WTC11 (cell line): Measurements from ENCODE around the gene RRAGB. TPM values are rescaled to one million over a fixed set of nuclear protein-coding genes. Genes with fewer than 3 reads are reported as not detected.

Source experiments
- ATAC-seq: fragments of 200-7000 bp; cut with Tn5 transposase; 2 replicates; pipeline ENCODE4 v1.10.0; 2021; ENCODE audit warnings: mild to moderate bottlenecking, moderate library complexity
- CTCF ChIA-PET: fragments of 300-600 bp; sonication (Branson Sonifier 250); formaldehyde crosslinking; loops from one replicate; lab custom pipeline; 2021; ENCODE audit warnings: antibody characterized with exemption; lab: Charles Lee
- POLR2A ChIA-PET: fragments of 350-600 bp; sonication (Branson Sonifier 250); formaldehyde crosslinking; loops from one replicate; lab custom pipeline; 2021; ENCODE audit warnings: antibody characterized with exemption; lab: Charles Lee
- DNase-seq: peaks from one replicate; pipeline ENCODE4 v3.0.0; 2021; ENCODE audit warnings: low spot score
- H3K27ac Mint-ChIP-seq: 2 replicates; pipeline ENCODE4 v1.8.0; 2021; ENCODE audit warnings: mixed read lengths
- H3K27me3 Mint-ChIP-seq: 2 replicates; pipeline ENCODE4 v1.8.0; 2021; ENCODE audit warnings: low read depth, mild to moderate bottlenecking, moderate library complexity, mixed read lengths
- H3K36me3 Mint-ChIP-seq: 2 replicates; pipeline ENCODE4 v1.8.0; 2021; ENCODE audit warnings: mixed read lengths
- H3K4me1 Mint-ChIP-seq: 2 replicates; pipeline ENCODE4 v1.8.0; 2022; ENCODE audit warnings: mixed read lengths
- H3K4me3 Mint-ChIP-seq: 2 replicates; pipeline ENCODE4 v1.8.0; 2021; ENCODE audit warnings: mild to moderate bottlenecking, moderate library complexity, mixed read lengths
- H3K9me3 Mint-ChIP-seq: 2 replicates; pipeline ENCODE4 v1.8.0; 2021; ENCODE audit warnings: mixed read lengths
- AR ChIP-seq: fragments of 250-450 bp; sonication (Bioruptor Pico); IDR thresholded peaks from 2 replicates; pipeline ENCODE4 v1.9.0; 2021; ENCODE audit warnings: mild to moderate bottlenecking
- ARID4B ChIP-seq: sonication (generic); formaldehyde crosslinking; IDR thresholded peaks from 2 replicates; pipeline ENCODE4 v1.8.0; 2023; ENCODE audit warnings: missing genetic modification reagents, mild to moderate bottlenecking, borderline replicate concordance
- ATF6 ChIP-seq: sonication (generic); formaldehyde crosslinking; IDR thresholded peaks from 2 replicates; pipeline ENCODE4 v1.8.1; 2023; ENCODE audit warnings: mild to moderate bottlenecking, missing genetic modification reagents
- CDX4 ChIP-seq: fragments of 250-450 bp; sonication (Bioruptor Pico); IDR thresholded peaks from 2 replicates; pipeline ENCODE4 v1.9.0; 2021; ENCODE audit warnings: moderate library complexity, mild to moderate bottlenecking, inconsistent platforms, borderline replicate concordance
- HMGA2 ChIP-seq: fragments of 250-450 bp; sonication (Bioruptor Pico); IDR thresholded peaks from 2 replicates; pipeline ENCODE4 v1.4.0; 2021; ENCODE audit warnings: mild to moderate bottlenecking, moderate library complexity
- MXD4 ChIP-seq: fragments of 250-450 bp; sonication (Bioruptor Pico); IDR thresholded peaks from 2 replicates; pipeline ENCODE4 v1.8.0; 2021; ENCODE audit warnings: mild to moderate bottlenecking, moderate library complexity, borderline replicate concordance
- MYBL2 ChIP-seq: sonication (generic); formaldehyde crosslinking; IDR thresholded peaks from 2 replicates; pipeline ENCODE4 v1.8.1; 2023; ENCODE audit warnings: mild to moderate bottlenecking, moderate library complexity, missing genetic modification reagents
- NFYB ChIP-seq: sonication (generic); formaldehyde crosslinking; conservative IDR thresholded peaks from 2 replicates; pipeline ENCODE4 v1.8.0; 2022; ENCODE audit warnings: low read depth, missing genetic modification reagents
- NR3C1 ChIP-seq: sonication (generic); formaldehyde crosslinking; conservative IDR thresholded peaks from 2 replicates; pipeline ENCODE4 v1.8.1; 2023; ENCODE audit warnings: low read depth, mild to moderate bottlenecking, missing genetic modification reagents
- PRRX2 ChIP-seq: fragments of 250-450 bp; sonication (Bioruptor Pico); IDR thresholded peaks from 2 replicates; pipeline ENCODE4 v1.8.0; 2021; ENCODE audit warnings: mild to moderate bottlenecking
- TEAD4 ChIP-seq: sonication (generic); formaldehyde crosslinking; IDR thresholded peaks from 2 replicates; pipeline ENCODE4 v1.8.0; 2022; ENCODE audit warnings: mild to moderate bottlenecking, missing genetic modification reagents
- ZBTB21 ChIP-seq: sonication (generic); formaldehyde crosslinking; IDR thresholded peaks from 2 replicates; pipeline ENCODE4 v1.8.1; 2023; ENCODE audit warnings: mild to moderate bottlenecking, missing genetic modification reagents, borderline replicate concordance
- total RNA-seq: library from RNA; stranded (reverse); gene quantifications from 3 replicates; pipeline ENCODE4 v1.2.3, GENCODE V29; 2021
- TF ChIP-seq, protein P1 (sequence below): sonication (generic); formaldehyde crosslinking; IDR thresholded peaks from 2 replicates; pipeline ENCODE4 v1.8.1; 2023; ENCODE audit warnings: mild to moderate bottlenecking, moderate library complexity, missing genetic modification reagents
- TF ChIP-seq, protein P2 (sequence below): fragments of 250-450 bp; sonication (Bioruptor Pico); IDR thresholded peaks from 2 replicates; pipeline ENCODE4 v1.8.0; 2021; ENCODE audit warnings: mild to moderate bottlenecking
- TF ChIP-seq, protein P3 (sequence below): sonication (generic); formaldehyde crosslinking; IDR thresholded peaks from 2 replicates; pipeline ENCODE4 v1.8.0; 2023; ENCODE audit warnings: mild to moderate bottlenecking, missing genetic modification reagents

The RRAGB gene
- total RNA-seq, 1 experiment from 2014 or later = 7.8 TPM

DNA sequence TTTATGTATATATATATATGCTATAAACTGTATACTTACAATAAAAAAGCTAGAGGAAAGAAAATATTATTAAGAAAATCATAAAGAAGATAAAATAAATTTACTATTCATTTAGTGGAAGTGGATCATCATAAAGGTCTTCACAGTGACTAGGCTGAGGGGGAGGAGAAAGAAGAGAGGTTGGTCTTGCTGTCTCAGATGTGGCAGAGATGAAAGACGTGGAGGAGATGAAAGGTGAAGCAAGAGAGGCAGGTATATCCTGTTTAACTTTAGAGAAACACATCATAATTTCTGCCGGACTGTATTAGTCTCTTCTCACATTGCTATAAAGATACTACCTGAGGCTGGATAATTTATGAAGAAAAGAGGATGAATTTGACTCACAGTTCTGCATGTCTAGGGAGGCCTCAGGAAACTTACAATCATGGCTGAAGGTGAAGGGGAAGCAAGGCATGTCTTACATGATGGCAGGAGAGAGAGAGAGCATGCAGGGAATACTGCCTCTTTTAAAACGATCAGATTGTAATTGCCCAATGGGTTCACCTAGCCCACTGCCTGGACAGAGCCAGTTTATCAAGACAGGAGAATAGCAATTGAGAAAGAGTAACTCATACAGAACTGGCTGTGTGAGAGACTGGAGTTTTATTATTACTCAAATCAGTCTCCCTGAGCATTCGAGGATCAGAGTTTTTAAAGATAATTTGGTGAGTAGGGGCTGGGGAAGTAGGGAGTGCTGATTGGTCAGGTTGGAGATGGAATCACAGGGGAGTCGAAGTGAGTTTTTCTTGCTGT, 22.1 kb upstream of the RRAGB start (continued):
- TF ChIP-seq AR (CRISPR knock-in tag) (no peak), CDX4 (CRISPR knock-in tag) (no peak), PRRX2 (CRISPR knock-in tag) (no peak), ATF6 (CRISPR knock-in tag) (no peak), MYBL2 (CRISPR knock-in tag) (no peak), ARID4B (CRISPR knock-in tag) (no peak)
- TF ChIP-seq, protein P1, sequence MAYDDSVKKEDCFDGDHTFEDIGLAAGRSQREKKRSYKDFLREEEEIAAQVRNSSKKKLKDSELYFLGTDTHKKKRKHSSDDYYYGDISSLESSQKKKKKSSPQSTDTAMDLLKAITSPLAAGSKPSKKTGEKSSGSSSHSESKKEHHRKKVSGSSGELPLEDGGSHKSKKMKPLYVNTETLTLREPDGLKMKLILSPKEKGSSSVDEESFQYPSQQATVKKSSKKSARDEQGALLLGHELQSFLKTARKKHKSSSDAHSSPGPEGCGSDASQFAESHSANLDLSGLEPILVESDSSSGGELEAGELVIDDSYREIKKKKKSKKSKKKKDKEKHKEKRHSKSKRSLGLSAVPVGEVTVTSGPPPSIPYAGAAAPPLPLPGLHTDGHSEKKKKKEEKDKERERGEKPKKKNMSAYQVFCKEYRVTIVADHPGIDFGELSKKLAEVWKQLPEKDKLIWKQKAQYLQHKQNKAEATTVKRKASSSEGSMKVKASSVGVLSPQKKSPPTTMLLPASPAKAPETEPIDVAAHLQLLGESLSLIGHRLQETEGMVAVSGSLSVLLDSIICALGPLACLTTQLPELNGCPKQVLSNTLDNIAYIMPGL = no peak

- ChIA-PET POLR2A (no interaction called here), CTCF (no interaction called here)
- Mint-ChIP-seq H3K27ac (no peak overlapping the region), H3K4me3 (no peak overlapping the region), H3K9me3 (peaks cover 37% of the 10 kb centered on the region), H3K4me1 (no peaks in the 10 kb centered on the region), H3K36me3 (peaks cover 9% of the 10 kb centered on the region; the same call in 1 of the 2 replicates), H3K27me3 (peaks cover 10% of the 10 kb centered on the region; the same call in 1 of the 2 replicates)
- no peak for ATAC-seq
- no peak for DNase-seq
- TF ChIP-seq MXD4 (CRISPR knock-in tag) (no peak), TEAD4 (CRISPR knock-in tag) (no peak), NFYB (CRISPR knock-in tag) (no peak), ZBTB21 (CRISPR knock-in tag) (no peak), HMGA2 (no peak), NR3C1 (CRISPR knock-in tag) (no peak)
- TF ChIP-seq, protein P2, sequence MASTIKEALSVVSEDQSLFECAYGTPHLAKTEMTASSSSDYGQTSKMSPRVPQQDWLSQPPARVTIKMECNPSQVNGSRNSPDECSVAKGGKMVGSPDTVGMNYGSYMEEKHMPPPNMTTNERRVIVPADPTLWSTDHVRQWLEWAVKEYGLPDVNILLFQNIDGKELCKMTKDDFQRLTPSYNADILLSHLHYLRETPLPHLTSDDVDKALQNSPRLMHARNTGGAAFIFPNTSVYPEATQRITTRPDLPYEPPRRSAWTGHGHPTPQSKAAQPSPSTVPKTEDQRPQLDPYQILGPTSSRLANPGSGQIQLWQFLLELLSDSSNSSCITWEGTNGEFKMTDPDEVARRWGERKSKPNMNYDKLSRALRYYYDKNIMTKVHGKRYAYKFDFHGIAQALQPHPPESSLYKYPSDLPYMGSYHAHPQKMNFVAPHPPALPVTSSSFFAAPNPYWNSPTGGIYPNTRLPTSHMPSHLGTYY (CRISPR knock-in tag) = no peak
- TF ChIP-seq, protein P3, sequence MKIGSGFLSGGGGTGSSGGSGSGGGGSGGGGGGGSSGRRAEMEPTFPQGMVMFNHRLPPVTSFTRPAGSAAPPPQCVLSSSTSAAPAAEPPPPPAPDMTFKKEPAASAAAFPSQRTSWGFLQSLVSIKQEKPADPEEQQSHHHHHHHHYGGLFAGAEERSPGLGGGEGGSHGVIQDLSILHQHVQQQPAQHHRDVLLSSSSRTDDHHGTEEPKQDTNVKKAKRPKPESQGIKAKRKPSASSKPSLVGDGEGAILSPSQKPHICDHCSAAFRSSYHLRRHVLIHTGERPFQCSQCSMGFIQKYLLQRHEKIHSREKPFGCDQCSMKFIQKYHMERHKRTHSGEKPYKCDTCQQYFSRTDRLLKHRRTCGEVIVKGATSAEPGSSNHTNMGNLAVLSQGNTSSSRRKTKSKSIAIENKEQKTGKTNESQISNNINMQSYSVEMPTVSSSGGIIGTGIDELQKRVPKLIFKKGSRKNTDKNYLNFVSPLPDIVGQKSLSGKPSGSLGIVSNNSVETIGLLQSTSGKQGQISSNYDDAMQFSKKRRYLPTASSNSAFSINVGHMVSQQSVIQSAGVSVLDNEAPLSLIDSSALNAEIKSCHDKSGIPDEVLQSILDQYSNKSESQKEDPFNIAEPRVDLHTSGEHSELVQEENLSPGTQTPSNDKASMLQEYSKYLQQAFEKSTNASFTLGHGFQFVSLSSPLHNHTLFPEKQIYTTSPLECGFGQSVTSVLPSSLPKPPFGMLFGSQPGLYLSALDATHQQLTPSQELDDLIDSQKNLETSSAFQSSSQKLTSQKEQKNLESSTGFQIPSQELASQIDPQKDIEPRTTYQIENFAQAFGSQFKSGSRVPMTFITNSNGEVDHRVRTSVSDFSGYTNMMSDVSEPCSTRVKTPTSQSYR (CRISPR knock-in tag) = no peak
These were observed 20.2 kb upstream of the RRAGB start for GRCh38 chrX:55697381-55697780.
